ENCODE measurements around the gene HOXA9. TPM values are rescaled to one million over a fixed set of nuclear protein-coding genes. Genes with fewer than 3 reads are reported as not detected.

HOXA9 gene
- total RNA-seq, 2 experiments from 2014 or later = not detected

GRCh38 chr7:27204851-27205322, 39.5 kb upstream of the HOXA9 start:
- Mint-ChIP-seq H3K27ac (no peak overlapping the region), H3K4me3 (no peak overlapping the region), H3K9me3 (no peaks in the 10 kb centered on the region), H3K27me3 (peaks cover 93% of the 10 kb centered on the region), H3K4me1 (peaks cover 20% of the 10 kb centered on the region), H3K36me3 (peaks cover 2% of the 10 kb centered on the region)
- ATAC-seq (ENCODE audit: low read depth) (no peak), DNase-seq (peak; percentile 35)
- POLR2A ChIA-PET = no interaction called here

DNA sequence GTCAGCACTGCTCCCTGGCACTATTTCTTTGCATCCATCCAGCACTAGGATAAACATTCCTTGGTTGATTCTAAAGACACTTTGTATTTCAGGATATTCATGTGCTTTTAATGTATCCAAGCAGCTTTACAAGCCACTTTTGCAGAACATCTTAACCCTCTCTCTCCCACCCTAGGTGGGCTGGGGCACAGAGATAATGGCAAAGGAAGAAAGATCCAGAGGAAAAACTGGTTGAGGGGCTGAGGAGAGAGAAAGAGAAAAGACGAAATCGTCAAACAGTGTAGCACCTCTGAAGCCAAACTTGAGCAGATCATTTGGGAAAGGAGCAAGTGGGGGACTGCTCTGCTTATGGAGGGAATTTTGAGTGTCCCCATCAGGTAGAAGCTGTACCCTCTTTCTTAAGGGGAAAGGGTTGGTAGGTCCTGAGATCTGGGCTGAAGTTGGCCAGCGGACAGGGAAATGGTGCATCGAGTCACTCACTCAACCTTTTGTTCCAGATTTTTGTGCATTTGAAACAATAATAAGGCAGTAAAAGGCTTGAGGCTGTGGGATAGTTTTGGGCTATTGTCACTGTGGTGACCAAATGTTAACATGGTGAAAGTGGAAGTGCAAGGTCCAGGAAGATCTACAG, 38.7 kb upstream of the HOXA9 start:
- Mint-ChIP-seq H3K9me3 (no peaks in the 10 kb centered on the region), H3K4me3 (no peak overlapping the region), H3K27ac (no peak overlapping the region), H3K4me1 (peaks cover 21% of the 10 kb centered on the region), H3K27me3 (peaks cover 90% of the 10 kb centered on the region), H3K36me3 (peaks cover 2% of the 10 kb centered on the region)
- DNase-seq (no peak), ATAC-seq (ENCODE audit: low read depth) (no peak)
- POLR2A ChIA-PET = no interaction called here

DNA sequence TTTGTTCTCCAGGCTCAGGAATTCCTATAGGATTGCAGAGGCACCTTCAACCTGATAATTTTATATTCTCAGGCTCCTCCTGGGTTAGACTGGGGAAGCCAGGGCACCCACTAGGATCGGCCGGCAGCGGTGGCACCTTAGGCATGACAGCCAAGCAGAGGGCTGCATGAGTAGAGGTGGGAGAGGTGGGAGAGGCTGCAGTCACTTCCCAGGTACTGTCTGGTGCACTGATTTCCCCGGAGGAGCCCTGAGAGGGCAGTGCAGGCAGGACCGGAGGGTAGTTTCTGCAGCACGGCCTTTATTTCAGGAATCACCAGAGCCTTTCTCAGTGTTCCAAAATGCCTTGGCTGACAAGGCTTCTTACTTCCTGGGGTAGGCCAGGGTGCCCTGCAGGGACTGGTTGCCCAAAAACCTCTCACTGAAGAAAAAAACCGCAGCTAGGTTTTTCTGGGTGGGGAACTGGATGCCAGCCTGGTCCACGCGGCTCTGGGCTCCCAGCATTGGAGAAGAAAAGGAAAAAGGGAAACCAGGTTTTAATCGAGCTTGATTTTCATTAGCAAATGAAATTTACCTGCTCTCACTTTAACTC, 38.1 kb upstream of the HOXA9 start:
- POLR2A ChIA-PET = no interaction called here
- peaks cover 2% of the 10 kb centered on the region for H3K36me3 Mint-ChIP-seq
- no peak overlapping the region for H3K27ac Mint-ChIP-seq
- ATAC-seq (ENCODE audit: low read depth) (no peak), DNase-seq (peak; percentile 20)
- H3K27me3 Mint-ChIP-seq = peaks cover 89% of the 10 kb centered on the region
- H3K4me1 Mint-ChIP-seq = peaks cover 22% of the 10 kb centered on the region
- H3K4me3 Mint-ChIP-seq = no peak overlapping the region
- H3K9me3 Mint-ChIP-seq = no peaks in the 10 kb centered on the region

GRCh38 chr7:27202862-27203134, 37.5 kb upstream of the HOXA9 start:
- Mint-ChIP-seq H3K27ac (no peak overlapping the region), H3K9me3 (no peaks in the 10 kb centered on the region), H3K4me1 (peaks cover 25% of the 10 kb centered on the region), H3K4me3 (peak overlapping the region; percentile 37), H3K27me3 (peaks cover 90% of the 10 kb centered on the region), H3K36me3 (peaks cover 2% of the 10 kb centered on the region)
- DNase-seq = no peak
- no peak for ATAC-seq (ENCODE audit: low read depth)
- POLR2A ChIA-PET = no interaction called here

- Mint-ChIP-seq H3K27ac (no peak overlapping the region), H3K27me3 (peaks cover 90% of the 10 kb centered on the region), H3K9me3 (no peaks in the 10 kb centered on the region), H3K36me3 (peaks cover 2% of the 10 kb centered on the region), H3K4me3 (peak overlapping the region; percentile 53), H3K4me1 (peaks cover 26% of the 10 kb centered on the region)
- ATAC-seq (ENCODE audit: low read depth) (no peak), DNase-seq (no peak)
- POLR2A ChIA-PET = no interaction called here
These were observed 36.9 kb upstream of the HOXA9 start for GRCh38 chr7:27202018-27202861.

DNA sequence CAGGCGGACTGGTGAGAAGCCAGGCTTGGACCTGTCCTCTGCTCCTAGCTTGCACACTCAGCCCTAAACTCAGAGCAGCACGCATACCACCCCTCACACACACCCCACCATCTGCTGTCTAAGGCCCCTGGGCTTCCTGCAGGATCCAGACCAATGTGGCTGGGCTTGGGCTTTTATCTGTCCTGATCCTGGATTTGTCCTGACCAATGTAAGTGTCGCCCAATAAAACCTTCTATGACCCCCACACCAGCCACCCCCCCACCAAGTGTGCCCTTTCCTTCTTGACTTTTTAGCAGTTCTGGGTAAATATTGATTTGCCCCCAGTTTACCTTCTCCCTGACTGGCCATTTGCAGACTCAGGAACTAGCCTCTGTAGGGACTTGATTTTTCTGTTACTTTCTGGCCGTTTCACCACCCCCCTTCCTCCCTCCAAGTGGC, 36.3 kb upstream of the HOXA9 start:
- peak overlapping the region; percentile 53 for H3K4me3 Mint-ChIP-seq
- H3K27ac Mint-ChIP-seq = no peak overlapping the region
- H3K4me1 Mint-ChIP-seq = peaks cover 26% of the 10 kb centered on the region
- DNase-seq (no peak), ATAC-seq (ENCODE audit: low read depth) (no peak)
- no peaks in the 10 kb centered on the region for H3K9me3 Mint-ChIP-seq
- POLR2A ChIA-PET = no interaction called here
- peaks cover 90% of the 10 kb centered on the region for H3K27me3 Mint-ChIP-seq
- H3K36me3 Mint-ChIP-seq = peaks cover 2% of the 10 kb centered on the region

DNA sequence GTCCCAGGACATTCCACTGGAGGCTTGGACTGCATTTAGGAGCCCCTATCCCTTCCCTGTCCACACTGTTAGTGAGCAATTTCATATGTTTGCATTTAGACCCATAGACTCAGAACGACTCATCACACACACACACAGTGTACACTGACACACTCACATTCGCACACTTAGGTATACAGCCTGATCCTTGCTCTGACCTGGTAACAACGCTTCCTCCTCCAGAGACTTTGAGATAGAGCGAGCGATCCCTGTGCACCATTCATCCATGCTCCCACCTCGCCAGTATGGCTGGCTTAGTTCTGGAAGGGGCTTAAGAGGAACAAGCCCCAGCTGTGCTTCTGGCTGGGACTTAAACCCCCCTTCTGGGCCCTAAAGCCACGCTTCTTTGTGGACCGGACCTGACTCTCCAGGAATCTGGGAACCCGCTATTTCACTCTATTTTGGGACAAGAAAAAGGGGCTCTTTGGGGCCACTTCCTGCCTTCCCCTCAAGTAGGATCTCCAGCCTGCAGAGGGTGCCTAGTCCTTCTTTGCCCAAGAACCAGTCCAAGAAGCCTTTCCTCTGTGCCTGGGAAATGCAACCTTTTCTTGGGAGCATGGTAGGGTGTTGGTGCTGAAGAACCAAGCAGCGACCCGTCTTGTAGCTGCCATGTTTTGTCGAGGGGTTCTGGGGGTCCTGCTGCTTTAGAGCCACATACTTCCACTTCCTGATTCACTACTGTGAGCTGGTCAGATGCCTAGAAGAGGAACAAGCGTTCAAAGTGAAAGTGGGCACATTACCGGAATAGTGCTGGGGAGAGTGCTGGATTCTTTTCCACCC, 35.6 kb upstream of the HOXA9 start:
- H3K36me3 Mint-ChIP-seq = peaks cover 2% of the 10 kb centered on the region
- ATAC-seq (ENCODE audit: low read depth) = no peak

DNA sequence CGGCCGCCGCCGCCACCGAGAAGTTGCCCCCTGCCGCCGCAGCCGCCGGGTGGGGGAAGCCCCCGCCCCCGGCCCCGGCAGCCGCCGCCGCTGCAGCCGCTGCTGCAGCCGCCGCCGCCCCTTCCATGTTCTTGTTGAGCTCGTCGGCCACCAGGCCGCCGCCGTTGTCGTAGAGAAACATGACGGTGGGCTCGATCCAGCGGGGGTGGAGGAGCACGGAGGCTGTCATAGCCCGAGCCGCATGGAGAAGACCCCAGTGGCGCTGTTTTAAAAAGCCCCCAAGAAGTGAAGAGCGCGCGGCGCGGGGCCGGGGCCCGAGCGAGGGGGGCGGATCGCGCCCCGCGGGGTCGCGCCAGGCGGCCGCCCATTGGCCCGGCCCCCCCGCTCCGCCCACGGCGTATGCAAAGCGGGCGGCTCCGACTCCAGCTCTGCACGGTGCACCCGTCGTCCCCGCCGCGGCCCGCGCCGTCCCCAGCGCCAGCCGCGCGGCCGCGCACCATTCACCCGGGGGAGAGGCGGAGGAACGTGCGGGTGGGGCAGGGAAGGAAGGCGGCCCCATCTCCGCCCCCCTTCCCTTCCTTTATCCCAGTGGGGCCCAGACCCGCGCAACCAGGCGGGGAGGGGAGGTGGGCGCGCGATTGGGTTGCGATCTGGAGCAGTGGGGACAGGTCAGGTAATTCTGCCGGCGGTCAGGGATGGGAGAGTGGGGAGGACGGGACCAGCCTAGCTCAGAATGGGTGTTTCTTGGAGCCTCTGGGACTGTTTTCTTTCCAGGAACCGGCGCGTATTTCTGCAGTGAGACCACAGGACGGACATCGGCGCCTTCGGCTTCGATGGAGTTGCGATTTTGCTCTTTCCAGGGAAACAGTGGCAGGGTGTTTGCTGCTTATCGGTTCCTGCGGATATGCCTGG, 34.8 kb upstream of the HOXA9 start, which contains the start of gene HOXA13:
Gene HOXA13, minus strand, starts transcription at position 243 of the 912 bp plus-strand sequence. Its CDS starts 14 bp downstream, at position 229.
- H3K27ac Mint-ChIP-seq = peak within 1 kb of the TSS; percentile 30
- ATAC-seq (ENCODE audit: low read depth) (peak; percentile 46), DNase-seq (peak; percentile 47)
- peaks cover 85% of the 10 kb centered on the region for H3K27me3 Mint-ChIP-seq
- no peaks in the 10 kb centered on the region for H3K9me3 Mint-ChIP-seq
- H3K4me1 Mint-ChIP-seq = peaks cover 25% of the 10 kb centered on the region
- peaks cover 2% of the 10 kb centered on the region for H3K36me3 Mint-ChIP-seq
- H3K4me3 Mint-ChIP-seq = peak within 1 kb of the TSS; percentile 70
- POLR2A ChIA-PET = interaction anchor here (0.6 kb wide), 1 partner anchor 608 kb away, joined by 3 read pairs; no protein-coding TSS in a partner anchor

More for the DNA sequence above, 35.6 kb upstream of the HOXA9 start:
- peak overlapping the region; percentile 5 for H3K27ac Mint-ChIP-seq
- no peaks in the 10 kb centered on the region for H3K9me3 Mint-ChIP-seq
- peaks cover 27% of the 10 kb centered on the region for H3K4me1 Mint-ChIP-seq
- POLR2A ChIA-PET = no interaction called here
- H3K27me3 Mint-ChIP-seq = peaks cover 89% of the 10 kb centered on the region
- peak overlapping the region; percentile 53 for H3K4me3 Mint-ChIP-seq
- peak; percentile 25 for DNase-seq

DNA sequence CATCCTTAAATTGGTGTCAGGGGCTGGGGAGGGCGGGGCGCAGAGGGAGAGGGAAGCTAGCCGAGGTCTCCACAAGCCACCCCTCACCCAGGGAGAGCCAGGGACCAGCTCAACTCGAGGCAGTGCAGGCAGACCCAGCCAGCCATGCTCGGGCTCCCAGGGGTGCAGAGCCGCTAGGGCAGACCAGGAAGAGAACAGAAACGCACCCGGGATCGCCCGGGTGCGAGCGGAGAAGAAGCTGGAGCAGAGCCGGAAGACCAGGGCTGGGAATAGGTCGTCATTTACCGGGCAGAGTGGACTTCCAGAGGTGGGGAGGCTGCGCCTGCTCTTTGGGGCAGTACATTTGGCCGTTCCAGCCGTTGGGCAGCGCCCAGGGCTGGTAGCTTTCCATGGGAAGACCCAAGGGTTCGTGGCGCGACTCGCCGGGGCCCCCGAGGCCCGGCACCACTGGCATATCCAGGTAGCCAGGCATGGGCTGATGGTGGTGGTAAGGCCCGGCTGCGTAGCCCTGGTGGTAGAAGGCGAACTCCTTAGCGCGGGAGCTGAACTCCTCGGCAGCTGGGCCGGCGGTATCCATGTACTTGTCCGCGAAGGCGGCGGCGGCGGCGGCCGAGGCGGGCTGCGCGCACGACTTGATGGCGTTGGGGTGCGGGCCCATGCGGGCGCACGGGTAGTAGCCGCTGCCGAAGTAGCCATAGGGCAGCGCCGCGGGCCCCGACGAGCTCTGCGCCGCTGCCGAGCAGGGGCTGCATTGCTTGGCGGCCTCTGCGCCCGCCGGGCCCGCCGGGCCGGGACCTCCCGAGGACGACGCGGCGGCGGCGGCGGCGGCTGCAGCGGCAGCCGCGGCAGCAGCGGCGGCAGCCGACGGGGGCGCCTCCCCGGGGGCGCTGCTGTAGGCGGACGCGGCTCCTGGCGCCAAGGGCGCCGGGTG, 33.8 kb upstream of the HOXA9 start:
- no peak overlapping the region for H3K4me3 Mint-ChIP-seq

DNA sequence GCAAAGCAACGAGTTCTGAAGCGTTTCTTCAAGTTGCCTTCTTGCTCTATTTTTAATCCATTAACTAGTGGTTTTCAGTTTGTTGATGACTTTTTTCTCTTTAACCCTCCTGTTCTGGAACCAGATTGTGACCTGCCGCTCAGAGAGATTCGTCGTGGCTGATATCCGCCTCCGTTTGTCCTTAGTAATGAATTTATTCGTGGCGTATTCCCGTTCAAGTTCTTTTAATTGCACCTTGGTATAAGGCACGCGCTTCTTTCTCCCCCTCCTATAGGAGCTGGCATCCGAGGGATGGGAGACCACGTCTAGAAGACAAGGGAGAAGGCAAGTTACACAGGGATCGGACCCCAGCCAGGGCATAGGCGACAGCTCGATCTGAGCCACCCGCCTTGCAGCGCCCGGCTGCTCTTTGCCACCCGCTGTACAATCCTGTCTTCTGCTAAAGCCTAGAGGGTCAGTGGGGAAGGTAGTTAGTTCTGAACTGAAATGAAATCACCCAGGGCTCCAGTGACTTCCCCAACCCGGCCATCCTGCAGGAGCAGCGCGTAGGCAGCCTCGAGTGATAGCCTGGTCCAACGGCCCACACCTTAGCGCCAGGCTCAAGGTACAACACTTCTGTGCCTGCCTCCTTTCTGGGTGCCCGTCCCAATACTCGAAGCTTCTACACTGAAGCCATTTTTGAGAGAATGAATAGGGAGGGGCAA, 33.0 kb upstream of the HOXA9 start:
- no peak for ATAC-seq (ENCODE audit: low read depth)
- Mint-ChIP-seq H3K4me3 (no peak overlapping the region), H3K27ac (no peak overlapping the region), H3K27me3 (peaks cover 85% of the 10 kb centered on the region), H3K4me1 (peaks cover 24% of the 10 kb centered on the region), H3K36me3 (peaks cover 2% of the 10 kb centered on the region), H3K9me3 (no peaks in the 10 kb centered on the region)
- DNase-seq = peak; percentile 32
- POLR2A ChIA-PET = no interaction called here

More for the DNA sequence above, 33.8 kb upstream of the HOXA9 start:
- Mint-ChIP-seq H3K36me3 (peaks cover 2% of the 10 kb centered on the region), H3K27me3 (peaks cover 85% of the 10 kb centered on the region), H3K9me3 (no peaks in the 10 kb centered on the region), H3K4me1 (peaks cover 25% of the 10 kb centered on the region), H3K27ac (peak overlapping the region; percentile 30)
- DNase-seq = peak; percentile 49
- ATAC-seq (ENCODE audit: low read depth) = no peak
- POLR2A ChIA-PET = interaction anchor here (0.8 kb wide), 1 partner anchor 999 kb away, joined by 3 read pairs; no protein-coding TSS in a partner anchor

Measured in activated naive CD8-positive, alpha-beta T cell treated with anti-CD3 and anti-CD28 coated beads, Interleukin-2, amount 10 ng/mL, durations not matched to agents 7 days and 5 days (primary cell).